CD4-positive, alpha-beta T cell treated with Interleukin-17A for 4 hours (primary cell): ENCODE results near the gene RNF220.
"Not testable (repeated sequence)": the region's sequence is repeated elsewhere in the genome, so short reads cannot be mapped to it uniquely, and the experiment has no call there.

ENCODE experiments used
- DNase-seq: peaks from one replicate; pipeline ENCODE4 v3.0.0-alpha.2; 2020; ENCODE audit warnings: mixed read lengths

RNF220 gene

DNA sequence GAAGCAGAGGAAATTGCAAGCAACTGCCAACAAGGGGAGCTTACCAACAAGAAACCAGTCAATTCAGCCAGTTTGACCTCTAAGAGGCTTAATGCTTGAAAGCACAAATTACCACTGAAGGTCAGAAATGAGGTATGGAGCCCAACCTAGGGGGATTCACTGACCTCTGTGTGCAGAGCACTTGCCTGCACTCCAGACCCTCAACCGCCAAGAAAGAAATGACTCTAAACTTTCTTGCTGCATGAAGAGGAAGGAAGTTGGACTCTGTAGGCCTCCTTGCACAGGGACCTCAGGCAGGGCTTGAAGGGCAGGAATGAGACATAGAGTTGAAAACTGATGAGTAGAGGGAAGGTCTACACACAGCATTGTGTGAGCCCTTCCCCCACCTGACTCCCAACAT lies 279.5 kb downstream of the RNF220 start:
- DNase-seq, result no peak

- no peak for DNase-seq
Measured at GRCh38 chr1:44685218-44685617, 280.2 kb downstream of the RNF220 start.

- DNase-seq, result no peak
Measured at GRCh38 chr1:44685881-44686280, 280.8 kb downstream of the RNF220 start.

- no peak for DNase-seq
Measured at GRCh38 chr1:44688760-44689446, 283.8 kb downstream of the RNF220 start.

DNA sequence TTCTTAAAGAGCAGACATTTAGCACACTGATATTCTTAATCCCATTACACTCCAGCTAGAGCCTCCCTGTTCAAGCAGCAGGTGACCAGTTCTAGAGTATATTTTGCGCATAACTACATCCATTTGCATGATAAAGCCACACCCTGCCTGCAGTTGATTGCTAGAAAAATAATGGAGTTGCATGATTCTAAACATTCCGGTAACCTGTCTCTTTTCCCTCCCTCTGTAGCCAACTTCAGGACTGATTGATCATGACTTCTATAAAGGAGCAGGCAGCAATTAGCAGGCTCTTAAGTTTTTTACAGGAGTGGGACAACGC lies 284.4 kb downstream of the RNF220 start:
- no peak for DNase-seq

DNA sequence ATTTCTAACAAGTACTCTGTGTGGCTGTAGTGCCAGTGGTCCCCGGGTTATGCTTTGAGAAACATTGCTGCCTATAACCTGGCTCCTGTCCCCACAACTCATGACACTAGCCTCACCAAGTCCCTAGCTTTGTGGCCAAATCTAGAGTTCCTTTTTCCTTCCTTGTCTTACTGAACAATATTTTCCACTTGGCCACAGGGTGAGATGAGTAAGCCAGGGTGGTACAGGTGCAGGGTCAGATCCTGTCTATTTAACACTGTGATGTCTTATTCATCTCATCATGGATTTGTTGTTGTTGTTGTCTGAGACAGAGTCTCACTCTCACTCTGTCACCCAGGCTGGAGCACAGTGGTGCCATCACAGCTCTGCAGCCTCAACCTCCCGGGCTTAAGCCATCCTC lies 288.1 kb downstream of the RNF220 start:
- DNase-seq, result no peak

GRCh38 chr1:44693900-44694299 lies 288.8 kb downstream of the RNF220 start:
- no peak for DNase-seq

GRCh38 chr1:44694863-44695478 lies 289.9 kb downstream of the RNF220 start:
- no peak for DNase-seq

- no peak for DNase-seq
Measured at GRCh38 chr1:44695671-44696070, 290.6 kb downstream of the RNF220 start.

DNA sequence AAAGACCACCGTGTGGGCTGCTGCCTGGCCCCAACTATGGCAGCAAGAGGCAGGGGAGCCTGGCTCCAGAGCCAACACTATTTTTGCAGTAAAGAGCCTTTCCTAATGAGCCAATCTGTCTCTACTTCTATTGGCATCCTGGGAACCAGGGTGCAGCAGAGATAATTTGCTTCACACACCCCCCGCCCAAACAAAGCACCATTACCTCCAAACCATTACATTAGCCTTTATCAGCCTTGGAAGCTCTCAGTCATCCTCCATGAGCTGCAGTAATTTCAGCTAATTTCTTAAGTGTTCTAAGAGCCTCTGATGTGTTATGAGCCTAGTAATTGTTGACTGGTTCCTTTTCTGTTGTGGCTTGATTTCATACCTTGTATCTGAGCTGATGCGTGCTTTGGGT lies 291.0 kb downstream of the RNF220 start:
- DNase-seq, result no peak

GRCh38 chr1:44696789-44697345 lies 291.8 kb downstream of the RNF220 start:
- peak; percentile 67 for DNase-seq

GRCh38 chr1:44698138-44698537 lies 293.1 kb downstream of the RNF220 start:
- no peak for DNase-seq

- DNase-seq, result not testable (repeated sequence)
Measured at GRCh38 chr1:44699375-44699774, 294.3 kb downstream of the RNF220 start.

DNA sequence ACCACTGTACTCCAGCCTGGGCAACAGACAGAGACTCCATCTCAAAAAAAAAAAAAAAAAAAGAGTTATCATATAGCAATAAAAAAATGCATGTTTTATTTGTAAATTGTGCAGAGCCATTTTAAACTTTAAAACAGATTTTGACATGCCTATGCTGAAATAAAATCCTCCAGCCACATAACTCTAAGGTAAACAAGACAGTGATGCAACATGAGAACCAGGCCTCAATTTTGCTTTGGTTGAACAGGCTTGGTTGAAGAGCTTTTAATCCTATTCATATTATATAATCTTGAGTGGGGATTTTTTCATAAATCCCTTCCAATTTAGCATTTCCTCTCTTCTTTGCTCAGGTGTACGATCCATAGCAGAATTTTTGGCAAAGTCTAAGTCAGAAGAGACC lies 295.5 kb downstream of the RNF220 start:
- DNase-seq, result no peak

- no peak for DNase-seq
Measured at GRCh38 chr1:44701141-44701573, 296.1 kb downstream of the RNF220 start.
